ENCODE measurements around the gene OGG1. TPM values are rescaled to one million over a fixed set of nuclear protein-coding genes. Genes with fewer than 3 reads are reported as not detected.

OGG1 gene
- total and polyA plus RNA-seq, 9 of the 15 experiments (the other 6 are each of a cell fraction or from before 2014, with no cell fraction given), result 6.6 to 33.0 (median 24.4) TPM

- TF ChIP-seq NKRF (IDR thresholded peaks at IDR 0.05; ENCODE audit: borderline replicate concordance), result no peak
- TF ChIP-seq PHF20 (IDR thresholded peaks at IDR 0.05; ENCODE audit: partially characterized antibody), result no peak
- TF ChIP-seq JUND (IDR thresholded peaks at IDR 0.05; ENCODE audit: borderline replicate concordance, low read depth, low read length), result peak; percentile 65; the same call in 1 of the 2 replicates
- TF ChIP-seq JUND (tag; IDR thresholded peaks at IDR 0.05; ENCODE audit: borderline replicate concordance, low read depth, low read length), result no peak
- TF ChIP-seq HDAC8 (tag; IDR thresholded peaks at IDR 0.05), result peak; percentile 43; the same call in 1 of the 2 replicates
- TF ChIP-seq ZNF639 (CRISPR knock-in tag; conservative IDR thresholded peaks at IDR 0.05 in 1 of 2, IDR thresholded peaks at IDR 0.05 in 1 of 2), result no peak
- TF ChIP-seq E2F1 (CRISPR knock-in tag; IDR thresholded peaks at IDR 0.05), result no peak
- no peak for TF ChIP-seq ETS1 (conservative IDR thresholded peaks at IDR 0.05; ENCODE audit: control insufficient read depth, low read depth, low read length)
- no peak for TF ChIP-seq SMARCB1 (IDR thresholded peaks at IDR 0.05; ENCODE audit: insufficient read length, low read depth)
- no peak for TF ChIP-seq ZNF23 (CRISPR knock-in tag; IDR thresholded peaks at IDR 0.05)
- TF ChIP-seq ETV5 (CRISPR knock-in tag; IDR thresholded peaks at IDR 0.05; ENCODE audit: low read depth), result no peak
- peak; percentile 88 for TF ChIP-seq ATF3 (IDR thresholded peaks at IDR 0.05)
- no peak for TF ChIP-seq ATF3 (CRISPR knock-in tag; conservative IDR thresholded peaks at IDR 0.05)
- peak; percentile 63; the same call in 1 of the 2 replicates for TF ChIP-seq JUN (IDR thresholded peaks at IDR 0.05; ENCODE audit: borderline replicate concordance, low read depth, low read length)
- no peak for TF ChIP-seq JUN (CRISPR knock-in tag; IDR thresholded peaks at IDR 0.05; ENCODE audit: borderline replicate concordance)
- TF ChIP-seq CHD1 (IDR thresholded peaks at IDR 0.05; ENCODE audit: low read length), result no peak
- TF ChIP-seq SRF (CRISPR knock-in tag; IDR thresholded peaks at IDR 0.05), result no peak
- TF ChIP-seq ZNF75A (CRISPR knock-in tag; IDR thresholded peaks at IDR 0.05), result no peak
- no peak for TF ChIP-seq NELFE (IDR thresholded peaks at IDR 0.05; ENCODE audit: insufficient read depth, insufficient read length)
- TF ChIP-seq CC2D1A (IDR thresholded peaks at IDR 0.05), result no peak
Observed at GRCh38 chr3:9778143-9779074, 28.7 kb downstream of the OGG1 start (continued).
